Fibroblast of lung (primary cell): ENCODE data around the gene TMEM35A.

ENCODE experiments used
- EZH2 ChIP-seq: IDR thresholded peaks from 2 replicates; pipeline ENCODE4 v1.5.1; 2012; ENCODE audit warnings: low read length, control low read depth, mild to moderate bottlenecking; ENCODE audit errors: missing control alignments
- TF ChIP-seq, protein P1 (sequence below), 2 donors: IDR thresholded peaks in 1 of 2; conservative IDR thresholded peaks in 1 of 2; 1 replicate in 1 of 2; 2 replicates in 1 of 2; pipeline ENCODE4 v1.5.1; 2011 to 2012; ENCODE audit warnings: low read length in 2 of 2, control low read depth in 1 of 2, inconsistent platforms in 1 of 2, low read depth in 1 of 2, mild to moderate bottlenecking in 1 of 2

- no peak for TF ChIP-seq EZH2
- TF ChIP-seq, protein P1, sequence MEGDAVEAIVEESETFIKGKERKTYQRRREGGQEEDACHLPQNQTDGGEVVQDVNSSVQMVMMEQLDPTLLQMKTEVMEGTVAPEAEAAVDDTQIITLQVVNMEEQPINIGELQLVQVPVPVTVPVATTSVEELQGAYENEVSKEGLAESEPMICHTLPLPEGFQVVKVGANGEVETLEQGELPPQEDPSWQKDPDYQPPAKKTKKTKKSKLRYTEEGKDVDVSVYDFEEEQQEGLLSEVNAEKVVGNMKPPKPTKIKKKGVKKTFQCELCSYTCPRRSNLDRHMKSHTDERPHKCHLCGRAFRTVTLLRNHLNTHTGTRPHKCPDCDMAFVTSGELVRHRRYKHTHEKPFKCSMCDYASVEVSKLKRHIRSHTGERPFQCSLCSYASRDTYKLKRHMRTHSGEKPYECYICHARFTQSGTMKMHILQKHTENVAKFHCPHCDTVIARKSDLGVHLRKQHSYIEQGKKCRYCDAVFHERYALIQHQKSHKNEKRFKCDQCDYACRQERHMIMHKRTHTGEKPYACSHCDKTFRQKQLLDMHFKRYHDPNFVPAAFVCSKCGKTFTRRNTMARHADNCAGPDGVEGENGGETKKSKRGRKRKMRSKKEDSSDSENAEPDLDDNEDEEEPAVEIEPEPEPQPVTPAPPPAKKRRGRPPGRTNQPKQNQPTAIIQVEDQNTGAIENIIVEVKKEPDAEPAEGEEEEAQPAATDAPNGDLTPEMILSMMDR (conservative IDR thresholded peaks at IDR 0.05 in 1 of 2, IDR thresholded peaks at IDR 0.05 in 1 of 2; ENCODE audit: low read depth in 1 of 2, low read length in 2 of 2): no peak
These were observed 19.1 kb downstream of the TMEM35A start, which contains the start of gene CENPI for GRCh38 chrX:101097546-101098453.
